ENCODE data around the gene EBI3. TPM values are rescaled to one million over a fixed set of nuclear protein-coding genes. Genes with fewer than 3 reads are reported as not detected.
"Not testable (repeated sequence)": the region's sequence is repeated elsewhere in the genome, so short reads cannot be mapped to it uniquely, and the experiment has no call there.

Gene EBI3
- total RNA-seq, 1 experiment from 2014 or later: 0.68 TPM

GRCh38 chr19:4245938-4246337 lies 16.6 kb downstream of the EBI3 start:
- CTCF ChIA-PET; H3K4me3 Mint-ChIP-seq (ENCODE audit: unreplicated experiment); H3K4me3 ChIP-seq (ENCODE audit: low read depth, low read length); H3K27ac Mint-ChIP-seq (ENCODE audit: unreplicated experiment); POLR2A ChIA-PET; H3K36me3 ChIP-seq (ENCODE audit: control insufficient read depth, insufficient read depth, low read length); H3K27me3 ChIP-seq (replicated peaks; ENCODE audit: control insufficient read depth, insufficient read depth, low read length); BruUV-seq (replicated peaks); DNase-seq; H3K9me3 ChIP-seq; intact Hi-C loops (cut with micrococcal nuclease; ENCODE audit: unreplicated experiment); H3K4me1 Mint-ChIP-seq (ENCODE audit: low read depth, unreplicated experiment); H3K9me3 Mint-ChIP-seq (ENCODE audit: unreplicated experiment); H3K27me3 Mint-ChIP-seq (ENCODE audit: insufficient read depth, unreplicated experiment); H3K4me1 ChIP-seq: not testable (repeated sequence)
- peaks cover 34% of the 10 kb centered on the region for H3K36me3 Mint-ChIP-seq (ENCODE audit: insufficient read depth, unreplicated experiment)

GRCh38 chr19:4246767-4247593 lies 17.7 kb downstream of the EBI3 start, which contains the start of gene YJU2:
TSS of gene YJU2 (plus strand) at chr19:4247080. CDS start at chr19:4247147, 67 bp downstream.
- Histone ChIP-seq H3K4me1 (0 out of 2 replicates have a peak, but pooled peaks cover 5% of the 10 kb centered on the region), H3K4me3 (ENCODE audit: low read depth, low read length) (peak within 1 kb of the TSS; percentile 52), H3K27me3 (replicated peaks; ENCODE audit: control insufficient read depth, insufficient read depth, low read length) (no peaks in the 10 kb centered on the region), H3K9me3 (no peaks in the 10 kb centered on the region), H3K36me3 (ENCODE audit: control insufficient read depth, insufficient read depth, low read length) (no peaks in the 10 kb centered on the region; the same call in 1 of the 2 replicates)
- Mint-ChIP-seq H3K36me3 (ENCODE audit: insufficient read depth, unreplicated experiment) (peaks cover 44% of the 10 kb centered on the region), H3K27ac (ENCODE audit: unreplicated experiment) (peak within 1 kb of the TSS; percentile 100), H3K27me3 (ENCODE audit: insufficient read depth, unreplicated experiment) (no peaks in the 10 kb centered on the region), H3K4me1 (ENCODE audit: low read depth, unreplicated experiment) (peaks cover 7% of the 10 kb centered on the region), H3K4me3 (ENCODE audit: unreplicated experiment) (peak within 1 kb of the TSS; percentile 96), H3K9me3 (ENCODE audit: unreplicated experiment) (no peaks in the 10 kb centered on the region)
- intact Hi-C loops (cut with micrococcal nuclease; ENCODE audit: unreplicated experiment): loop anchor here (1.0 kb wide), 1 partner anchor 95 kb away; no protein-coding TSS in a partner anchor
- ChIA-PET CTCF (interaction anchor here (0.6 to 1.3 kb wide), 10 partner anchors 13 to 669 kb away, joined by 3 to 16 read pairs (median 4); partner anchors contain the start of genes CHAF1A and MPND), POLR2A (interaction anchor here (0.5 to 1.2 kb wide), 3 partner anchors 42 to 155 kb away, joined by 4 to 11 read pairs (median 4); partner anchors contain the start of gene CHAF1A)
- DNase-seq: peak; percentile 99
- peak in 1 of 2 experiments; percentile 54 for TF ChIP-seq CTCF (IDR thresholded peaks at IDR 0.05; ENCODE audit: insufficient read depth in 1 of 2, low read depth in 1 of 2, low read length in 1 of 2, severe bottlenecking in 1 of 2, unreplicated experiment in 1 of 2)
- BruUV-seq (replicated peaks): TSS peak; percentile 96

- DNase-seq: no peak
- CTCF ChIA-PET: interaction anchor here (0.7 kb wide), 1 partner anchor 12 kb away, joined by 3 read pairs; no protein-coding TSS in a partner anchor
Observed at GRCh38 chr19:4256563-4256962, 27.2 kb downstream of the EBI3 start.

More at GRCh38 chr19:4256563-4256962, 27.2 kb downstream of the EBI3 start:
- H3K4me3 ChIP-seq (ENCODE audit: low read depth, low read length): no peak overlapping the region
- H3K36me3 ChIP-seq (ENCODE audit: control insufficient read depth, insufficient read depth, low read length): no peaks in the 10 kb centered on the region
- no peaks in the 10 kb centered on the region for H3K9me3 ChIP-seq
- no peaks in the 10 kb centered on the region for H3K27me3 ChIP-seq (replicated peaks; ENCODE audit: control insufficient read depth, insufficient read depth, low read length)
- no TSS peak for BruUV-seq (replicated peaks)
- H3K27ac Mint-ChIP-seq (ENCODE audit: unreplicated experiment): no peak overlapping the region
- H3K4me3 Mint-ChIP-seq (ENCODE audit: unreplicated experiment): no peak overlapping the region
- no peaks in the 10 kb centered on the region for H3K27me3 Mint-ChIP-seq (ENCODE audit: insufficient read depth, unreplicated experiment)
- intact Hi-C loops (cut with micrococcal nuclease; ENCODE audit: unreplicated experiment): no loop called here
- H3K9me3 Mint-ChIP-seq (ENCODE audit: unreplicated experiment): no peaks in the 10 kb centered on the region
- H3K36me3 Mint-ChIP-seq (ENCODE audit: insufficient read depth, unreplicated experiment): peaks cover 61% of the 10 kb centered on the region
- POLR2A ChIA-PET: interaction anchor here (0.6 kb wide), 1 partner anchor 86 kb away, joined by 3 read pairs; no protein-coding TSS in a partner anchor
- no peaks in the 10 kb centered on the region for H3K4me1 ChIP-seq
- TF ChIP-seq CTCF (IDR thresholded peaks at IDR 0.05; ENCODE audit: insufficient read depth in 1 of 2, low read depth in 1 of 2, low read length in 1 of 2, severe bottlenecking in 1 of 2, unreplicated experiment in 1 of 2): no peak
- H3K4me1 Mint-ChIP-seq (ENCODE audit: low read depth, unreplicated experiment): no peaks in the 10 kb centered on the region

All from Caco-2 (cell line).